Measurements from ENCODE around the gene CCHCR1. TPM values are rescaled to one million over a fixed set of nuclear protein-coding genes. Genes with fewer than 3 reads are reported as not detected.

CCHCR1 gene
- total RNA-seq, 2 donors from 2014 or later: 17.9 to 18.0 TPM

Other genes starting within 250 kb of the CCHCR1 start
- 10 to 100 TPM; 11.6 to 19.7 TPM for gene GTF2H4, start 249.6 kb downstream of the CCHCR1 start, total RNA-seq
- gene VARS2, start 243.6 kb downstream of the CCHCR1 start, total RNA-seq: 10 to 100 TPM; 24.4 to 30.5 TPM
- gene SFTA2, start 225.6 kb downstream of the CCHCR1 start, total RNA-seq: not detected
- not detected for gene MUCL3, start 216.8 kb downstream of the CCHCR1 start, total RNA-seq
- gene MUC21, start 174.1 kb downstream of the CCHCR1 start, total RNA-seq: not detected
- not detected for gene MUC22, start 147.3 kb downstream of the CCHCR1 start, total RNA-seq
- not detected for gene C6orf15, start 45.2 kb downstream of the CCHCR1 start, total RNA-seq
- not detected for gene PSORS1C1, start 43.0 kb downstream of the CCHCR1 start, total RNA-seq
- gene CDSN, start 37.4 kb downstream of the CCHCR1 start, total RNA-seq: not detected
- not detected for gene PSORS1C2, start 18.7 kb downstream of the CCHCR1 start, total RNA-seq
- gene TCF19, start 787 bp upstream of the CCHCR1 start, total RNA-seq: 1 to 10 TPM; 3.7 to 4.1 TPM
- gene POU5F1, start 12.9 kb upstream of the CCHCR1 start, total RNA-seq: not detected
- gene HLA-C, start 114.3 kb upstream of the CCHCR1 start, total RNA-seq: 1,000 to 10,000 TPM; 1,753 to 2,634 TPM
- gene HLA-B, start 199.4 kb upstream of the CCHCR1 start, total RNA-seq: 1,000 to 10,000 TPM; 7,013 to 7,159 TPM
- gene MICA, start 245.8 kb upstream of the CCHCR1 start, total RNA-seq: 10 to 100 TPM; 11.2 to 11.5 TPM

Data from T-helper 17 cell (primary cell).